ENCODE results near the gene SYT2. TPM values are rescaled to one million over a fixed set of nuclear protein-coding genes. Genes with fewer than 3 reads are reported as not detected.
"Not testable (repeated sequence)": the region's sequence is repeated elsewhere in the genome, so short reads cannot be mapped to it uniquely, and the experiment has no call there.

The SYT2 gene
- total and polyA plus RNA-seq, 12 donors, result under 0.01 to 0.07 (median 0.02) TPM; not detected in 9

GRCh38 chr1:202621446-202621845 lies 88.8 kb downstream of the SYT2 start:
- H3K4me3 ChIP-seq, result no peak overlapping the region
- H3K27me3 ChIP-seq, result peaks cover 0 to 84% (median 0%) of the 10 kb centered on the region in 7 donors
- H3K4me1 ChIP-seq, result peaks cover 2 to 50% (median 29%) of the 10 kb centered on the region in 9 donors
- no peak for TF ChIP-seq CTCF (IDR thresholded peaks at IDR 0.05)
- WGBS, 2 donors, result 97 to 99% methylated on average over 3 of the region's 3 CpGs
- no peak overlapping the region for H3K27ac ChIP-seq
- intact Hi-C loops (cut with DNase I), result loop anchor here in 3 of 10 donors (5.0 to 10.0 kb wide), 4 partner anchors 34 to 277 kb away; partner anchors contain the start of genes PPP1R12B (in 1 of the 3) and UBE2T (in 1 of the 3)
- H3K36me3 ChIP-seq, result no peaks in the 10 kb centered on the region
- no peaks in the 10 kb centered on the region for H3K9me3 ChIP-seq
- no peak for ATAC-seq
- DNase-seq, result no peak

GRCh38 chr1:202620036-202620435 lies 90.2 kb downstream of the SYT2 start:
- DNase-seq, H3K36me3 ChIP-seq, ATAC-seq, H3K27ac ChIP-seq, H3K4me3 ChIP-seq, H3K9me3 ChIP-seq: not testable (repeated sequence)
- intact Hi-C loops (cut with DNase I), result loop anchor here in 3 of 10 donors (5.0 to 10.0 kb wide), 4 partner anchors 33 to 275 kb away; partner anchors contain the start of genes PPP1R12B (in 1 of the 3) and UBE2T (in 1 of the 3)
- 100% methylated on average over 2 of the region's 2 CpGs for WGBS, 2 donors
- Histone ChIP-seq H3K4me1 (peaks cover 7 to 52% (median 35%) of the 10 kb centered on the region in 9 donors), H3K27me3 (peaks cover 0 to 77% (median 0%) of the 10 kb centered on the region in 7 donors)

- 89 to 98% methylated on average over 2 of the region's 2 CpGs for WGBS, 2 donors
- Histone ChIP-seq H3K4me1 (peaks cover 9 to 57% (median 41%) of the 10 kb centered on the region in 9 donors), H3K9me3 (no peaks in the 10 kb centered on the region), H3K27ac (peak overlapping the region in 6 of 10 donors; percentile 12 to 58 (median 40)), H3K4me3 (no peak overlapping the region), H3K27me3 (peaks cover 0 to 82% (median 0%) of the 10 kb centered on the region in 7 donors), H3K36me3 (no peaks in the 10 kb centered on the region)
- ATAC-seq, result no peak
- no peak for TF ChIP-seq CTCF (IDR thresholded peaks at IDR 0.05)
- intact Hi-C loops (cut with DNase I), result loop anchor here in 1 of 10 donors (10.0 kb wide), 1 partner anchor 275 kb away; the partner anchor contains the start of genes PPP1R12B and UBE2T
- DNase-seq, result no peak
These were observed 90.7 kb downstream of the SYT2 start for GRCh38 chr1:202619505-202619904.

- Histone ChIP-seq H3K27ac (peak overlapping the region in 7 of 10 donors; percentile 12 to 58 (median 50)), H3K27me3 (peaks cover 0 to 87% (median 0%) of the 10 kb centered on the region in 7 donors), H3K4me1 (peaks cover 9 to 62% (median 46%) of the 10 kb centered on the region in 9 donors)
- intact Hi-C loops (cut with DNase I), result loop anchor here in 1 of 10 donors (10.0 kb wide), 1 partner anchor 274 kb away; the partner anchor contains the start of genes PPP1R12B and UBE2T
- not testable (repeated sequence) for H3K9me3 ChIP-seq, H3K4me3 ChIP-seq, H3K36me3 ChIP-seq
- ATAC-seq (peak in 7 of 8 donors; percentile 6 to 44 (median 29)), DNase-seq (peak; percentile 22 to 30)
- WGBS, 2 donors, result 51 to 52% methylated on average over 11 of the region's 11 CpGs
These were observed 91.2 kb downstream of the SYT2 start for GRCh38 chr1:202619012-202619411.

- intact Hi-C loops (cut with DNase I), result loop anchor here in 1 of 10 donors (10.0 kb wide), 1 partner anchor 272 kb away; the partner anchor contains the start of genes PPP1R12B and UBE2T
- Histone ChIP-seq H3K4me3 (no peak overlapping the region), H3K36me3 (no peaks in the 10 kb centered on the region), H3K4me1 (peaks cover 9 to 55% (median 37%) of the 10 kb centered on the region in 9 donors), H3K27ac (peak overlapping the region in 7 of 10 donors; percentile 66 to 86 (median 77)), H3K27me3 (peaks cover 0 to 88% (median 0%) of the 10 kb centered on the region in 7 donors), H3K9me3 (no peaks in the 10 kb centered on the region)
- DNase-seq (no peak), ATAC-seq (no peak)
- no peak for TF ChIP-seq CTCF (IDR thresholded peaks at IDR 0.05)
- 87 to 92% methylated on average over 13 of the region's 13 CpGs for WGBS, 2 donors
These were observed 93.8 kb downstream of the SYT2 start for GRCh38 chr1:202616355-202616915.
